HS-5 (cell line): ENCODE results near the gene CRABP1.
"Not testable (repeated sequence)": the region's sequence is repeated elsewhere in the genome, so short reads cannot be mapped to it uniquely, and the experiment has no call there.

ENCODE experiments used
- DNase-seq: peaks from one replicate; pipeline ENCODE4 v3.0.0-alpha.2; 2012; ENCODE audit warnings: low read depth

CRABP1 gene

GRCh38 chr15:78374436-78375393, 34.6 kb downstream of the CRABP1 start:
- no peak for DNase-seq

- not testable (repeated sequence) for DNase-seq
Observed at GRCh38 chr15:78380143-78380542, 40.0 kb downstream of the CRABP1 start.

GRCh38 chr15:78382114-78382880, 42.1 kb downstream of the CRABP1 start:
- DNase-seq = no peak

GRCh38 chr15:78384651-78385050, 44.5 kb downstream of the CRABP1 start:
- no peak for DNase-seq

GRCh38 chr15:78387246-78388037, 47.3 kb downstream of the CRABP1 start:
- DNase-seq = no peak

- no peak for DNase-seq
Observed at GRCh38 chr15:78388865-78389264, 48.7 kb downstream of the CRABP1 start.

- DNase-seq = no peak
Observed at GRCh38 chr15:78389322-78389721, 49.2 kb downstream of the CRABP1 start.

- DNase-seq = no peak
Observed at GRCh38 chr15:78389738-78390137, 49.6 kb downstream of the CRABP1 start.

GRCh38 chr15:78390242-78390641, 50.1 kb downstream of the CRABP1 start:
- DNase-seq = no peak

- DNase-seq = no peak
Observed at GRCh38 chr15:78390826-78391225, 50.7 kb downstream of the CRABP1 start.

GRCh38 chr15:78391781-78392180, 51.6 kb downstream of the CRABP1 start:
- DNase-seq = no peak

GRCh38 chr15:78392430-78392829, 52.3 kb downstream of the CRABP1 start:
- no peak for DNase-seq

- DNase-seq = no peak
Observed at GRCh38 chr15:78393137-78393536, 53.0 kb downstream of the CRABP1 start.

GRCh38 chr15:78394026-78394425, 53.9 kb downstream of the CRABP1 start:
- DNase-seq = no peak

GRCh38 chr15:78394981-78395616, 54.9 kb downstream of the CRABP1 start:
- DNase-seq = no peak

GRCh38 chr15:78396186-78396814, 56.1 kb downstream of the CRABP1 start:
- DNase-seq = no peak

GRCh38 chr15:78396976-78397375, 56.8 kb downstream of the CRABP1 start:
- no peak for DNase-seq

- no peak for DNase-seq
Observed at GRCh38 chr15:78397382-78397781, 57.2 kb downstream of the CRABP1 start.
